Measurements from ENCODE around the gene EPC1.
"Not testable (repeated sequence)": the region's sequence is repeated elsewhere in the genome, so short reads cannot be mapped to it uniquely, and the experiment has no call there.

EPC1 gene

GRCh38 chr10:32229788-32230187 lies 117.2 kb downstream of the EPC1 start:
- not testable (repeated sequence) for DNase-seq

DNA sequence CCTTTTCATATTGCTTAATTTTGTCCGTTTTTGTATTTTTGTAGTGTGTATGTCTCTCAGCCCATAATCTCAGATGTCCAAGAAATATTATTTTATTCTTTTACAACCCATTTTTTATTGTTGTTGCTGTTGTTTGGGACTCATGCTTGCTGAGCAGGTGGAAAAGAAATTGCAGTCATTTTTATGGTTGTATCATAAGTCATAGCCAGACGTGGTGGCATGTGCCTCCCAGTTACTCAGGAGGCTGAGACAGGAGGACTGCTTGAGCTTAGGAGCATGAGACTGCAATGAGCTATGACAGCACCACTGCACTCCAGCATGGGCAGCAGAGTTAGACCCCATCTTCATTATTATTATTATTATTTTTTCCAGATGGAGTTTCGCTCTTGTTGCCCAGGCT lies 117.8 kb downstream of the EPC1 start:
- no peak for DNase-seq

- no peak for DNase-seq
Observed at GRCh38 chr10:32227802-32228201, 119.2 kb downstream of the EPC1 start.

DNA sequence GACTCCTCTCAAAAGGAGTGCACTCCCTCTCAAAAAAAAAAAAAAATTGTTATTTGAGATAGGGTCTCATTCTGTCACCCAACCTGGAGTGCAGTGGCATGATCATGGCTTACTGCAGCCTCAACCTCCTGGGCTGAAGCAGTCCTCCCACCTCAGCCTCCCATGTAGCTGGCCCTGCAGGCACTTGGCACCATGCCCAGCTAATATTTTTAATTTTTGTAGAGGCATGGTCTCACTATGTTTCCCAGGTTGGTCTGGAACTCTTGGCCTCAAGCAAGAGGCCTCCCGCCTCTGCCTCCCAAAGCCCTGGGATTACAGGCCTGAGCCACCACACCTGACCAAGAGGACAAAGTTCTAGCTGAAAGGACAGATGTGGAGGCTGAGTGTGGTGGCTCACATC lies 120.3 kb downstream of the EPC1 start:
- no peak for DNase-seq

DNA sequence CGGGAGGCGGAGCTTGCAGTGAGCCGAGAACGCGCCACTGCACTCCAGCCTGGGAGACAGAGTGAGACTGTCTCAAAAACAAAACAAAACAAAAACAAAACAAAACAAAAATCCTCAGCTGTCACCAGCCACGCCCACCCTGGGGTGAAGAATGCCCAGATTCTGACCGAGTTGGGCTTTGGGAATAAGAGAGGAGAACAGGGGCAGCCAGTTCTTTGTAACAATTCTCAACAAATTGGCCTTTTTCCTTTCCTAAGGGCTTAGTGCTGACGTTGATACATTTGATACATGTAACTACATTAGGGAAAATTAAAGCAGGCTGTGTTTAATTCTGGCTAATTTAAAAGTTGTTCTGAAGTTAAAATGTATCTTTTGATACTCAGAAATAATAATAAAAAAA lies 121.0 kb downstream of the EPC1 start:
- no peak for DNase-seq

DNA sequence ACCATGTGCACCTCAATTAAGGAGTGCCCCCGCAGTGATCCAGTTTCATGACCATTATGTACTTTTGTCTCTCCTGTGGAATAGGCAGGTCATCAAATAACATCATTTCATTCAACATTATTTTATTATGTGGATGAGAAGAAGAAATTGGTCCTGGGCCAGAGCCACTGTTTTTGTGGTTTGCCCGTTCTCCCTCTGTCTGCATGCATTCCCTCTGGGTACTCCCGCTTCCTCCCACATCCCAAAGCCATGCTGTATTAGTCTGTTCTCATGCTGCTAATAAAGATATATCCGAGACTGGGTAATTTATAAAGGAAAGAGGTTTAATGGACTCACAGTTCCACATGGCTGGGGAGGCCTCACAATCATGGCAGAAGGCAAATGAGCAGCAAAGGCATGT lies 124.6 kb downstream of the EPC1 start:
- DNase-seq: not testable (repeated sequence)

DNA sequence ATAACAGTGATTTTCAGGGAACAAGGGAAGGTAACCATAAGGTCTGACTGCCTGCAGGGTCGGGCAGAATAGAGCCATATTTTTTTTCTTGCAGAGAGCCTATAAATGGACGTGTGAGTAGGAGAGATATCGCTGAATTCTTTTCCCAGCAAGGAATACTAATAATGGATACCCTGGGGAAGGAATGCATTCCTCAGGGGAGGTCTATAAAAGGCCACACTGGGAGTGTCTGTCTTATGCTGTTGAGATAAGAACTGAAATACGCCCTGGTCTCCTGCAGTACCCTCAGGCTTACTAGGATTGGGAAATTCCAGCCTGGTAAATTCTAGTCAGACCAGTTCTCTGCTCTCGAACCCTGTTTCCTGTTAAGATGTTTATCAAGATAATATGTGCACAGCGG lies 127.8 kb downstream of the EPC1 start:
- DNase-seq: not testable (repeated sequence)

DNA sequence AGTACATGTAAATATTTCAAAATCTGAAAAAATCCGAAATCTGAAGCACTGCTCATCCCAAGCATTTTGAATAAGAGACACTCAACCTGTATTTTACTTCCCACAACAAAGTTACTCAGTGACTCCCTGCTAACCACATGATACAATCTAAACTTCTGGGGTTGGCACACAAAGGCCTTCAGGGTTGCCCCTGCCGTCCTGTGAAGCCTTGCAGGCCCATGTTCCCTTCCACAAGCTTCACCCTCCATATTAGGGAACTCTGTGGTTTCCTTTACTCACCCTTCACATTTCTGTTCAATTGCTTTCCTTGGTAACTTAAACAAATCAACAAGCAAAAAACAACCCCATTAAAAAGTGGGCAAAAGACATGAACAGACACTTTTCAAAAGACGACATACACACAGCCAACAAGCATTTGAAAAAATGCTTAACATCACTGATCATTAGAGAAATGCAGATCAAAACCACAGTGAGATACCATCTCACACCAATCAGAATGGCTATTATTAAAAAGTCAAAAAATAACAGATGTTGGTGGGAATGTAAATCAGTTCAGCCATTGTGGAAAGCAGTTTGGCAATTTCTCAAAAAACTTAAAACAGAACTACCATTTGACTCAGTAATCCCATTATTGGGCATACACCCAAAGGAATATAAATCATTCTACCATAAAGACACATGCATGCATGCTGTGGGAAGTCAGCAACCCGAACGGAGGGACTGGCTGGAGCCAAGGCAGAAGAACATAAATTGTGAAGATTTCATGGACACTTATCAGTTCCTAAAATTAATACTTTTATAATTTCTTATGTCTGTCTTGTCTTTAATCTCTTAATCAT lies 128.5 kb downstream of the EPC1 start:
- DNase-seq: not testable (repeated sequence)
